Umbilical cord (tissue), 2 donors: ENCODE results near the gene MYEF2. TPM values are rescaled to one million over a fixed set of nuclear protein-coding genes. Genes with fewer than 3 reads are reported as not detected.

Experiments used
- DNase-seq: peaks from one replicate; pipeline ENCODE4 v3.0.0-alpha.2; 2015; ENCODE audit warnings: low spot score
- total RNA-seq: library from RNA; depleted of rRNA; stranded (reverse); fragments of >200 nt; gene quantifications from one replicate; pipeline ENCODE4 v1.2.3, GENCODE V29; 2014; ENCODE audit warnings: low replicate concordance; ENCODE audit not compliant: insufficient read depth

MYEF2 gene
- total RNA-seq, 1 donor from 2014 or later, result 9.6 TPM

GRCh38 chr15:48087844-48088243 is 90.3 kb downstream of the MYEF2 start:
- no peak for DNase-seq

DNA sequence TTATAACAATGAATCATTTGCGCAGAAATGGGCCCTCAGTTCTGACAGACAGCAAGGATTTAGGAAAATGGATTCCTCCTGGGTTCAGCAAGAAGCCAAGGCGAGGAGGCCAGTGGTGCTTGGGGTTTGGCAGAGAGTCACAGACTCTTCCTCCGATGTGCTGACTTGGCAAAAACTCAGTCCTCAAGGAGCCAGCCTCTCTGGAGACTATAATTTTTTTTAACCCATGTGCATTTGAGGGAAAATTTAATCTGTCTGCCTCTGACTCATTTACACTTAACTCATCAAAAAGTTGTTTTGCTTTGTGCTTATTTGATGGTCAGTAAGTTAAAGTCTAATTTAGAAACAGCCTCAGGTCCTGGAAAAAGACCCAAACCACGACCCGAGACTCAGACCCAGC is 91.5 kb downstream of the MYEF2 start:
- peak; percentile 13 for DNase-seq

DNA sequence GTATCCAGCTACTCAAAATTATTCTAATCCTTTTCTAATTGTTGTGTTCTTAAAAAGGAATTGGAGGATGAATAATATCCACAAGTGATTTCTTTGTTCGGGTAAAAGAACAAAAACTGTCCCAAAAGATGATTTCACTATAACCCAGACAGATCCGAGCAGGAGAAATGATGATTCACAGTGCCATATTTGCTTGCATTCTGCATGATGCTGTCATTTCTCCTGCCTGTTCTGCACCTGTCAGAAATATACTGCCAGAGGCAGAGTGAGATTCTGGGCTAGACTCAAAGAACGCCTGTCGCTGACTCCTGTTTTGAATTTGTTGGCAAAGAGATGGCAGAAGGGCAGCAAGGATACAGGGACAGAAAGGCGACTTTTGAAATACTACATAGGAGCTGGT is 92.0 kb downstream of the MYEF2 start:
- DNase-seq, result no peak

- no peak for DNase-seq
Observed at GRCh38 chr15:48085591-48085930, 92.5 kb downstream of the MYEF2 start.

DNA sequence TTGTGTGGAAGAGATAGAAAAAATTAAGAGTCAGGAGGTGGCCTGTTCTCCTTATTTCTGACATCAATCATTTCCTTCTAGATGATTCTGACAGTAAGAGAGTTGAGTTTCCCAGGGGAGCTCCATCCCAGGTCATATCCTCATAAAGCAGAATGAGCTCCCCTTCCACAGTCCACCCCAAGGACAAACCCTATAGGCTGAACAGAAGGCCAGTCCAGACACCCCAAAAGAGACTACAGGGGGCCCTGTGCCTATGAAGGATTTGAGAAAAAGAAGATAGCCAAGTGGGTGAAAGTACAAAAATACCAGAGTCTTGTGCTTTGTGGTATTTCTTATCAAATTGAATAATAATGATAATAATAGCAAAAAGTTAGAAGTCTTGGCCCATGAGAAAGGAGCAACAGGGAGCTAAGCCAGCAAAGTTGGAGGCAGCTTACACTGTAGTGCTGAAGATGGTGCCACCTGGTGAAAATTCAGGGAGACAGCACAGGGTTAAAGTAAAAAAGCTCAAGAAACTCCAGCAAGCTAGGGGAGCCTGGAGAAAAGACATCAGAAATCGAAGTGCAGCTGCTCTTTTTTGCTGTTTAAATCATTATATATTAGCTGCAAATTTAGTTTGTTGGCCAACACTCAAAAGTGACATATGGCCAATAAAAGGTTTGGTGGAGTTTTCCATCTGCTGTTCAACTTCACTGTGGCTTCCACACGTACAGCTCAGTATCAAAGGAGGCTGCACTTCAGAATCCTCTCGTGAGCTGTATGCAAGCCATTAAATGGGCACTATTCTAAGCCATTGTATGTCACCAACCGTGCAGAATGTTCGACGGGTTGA is 93.1 kb downstream of the MYEF2 start:
- peak; percentile 55 for DNase-seq

Other genes starting within 250 kb of the MYEF2 start
- 12.3 TPM for gene SLC24A5, start 57.3 kb downstream of the MYEF2 start, total RNA-seq
- 1.2 TPM for gene CTXN2, start 13.4 kb upstream of the MYEF2 start, total RNA-seq
- 33.5 TPM for gene SLC12A1, start 28.0 kb upstream of the MYEF2 start, total RNA-seq
- 61.2 TPM for gene DUT, start 153.1 kb upstream of the MYEF2 start, total RNA-seq